Measurements from ENCODE around the gene TPRN.
"Not testable (repeated sequence)": the region's sequence is repeated elsewhere in the genome, so short reads cannot be mapped to it uniquely, and the experiment has no call there.

Gene TPRN, protein sequence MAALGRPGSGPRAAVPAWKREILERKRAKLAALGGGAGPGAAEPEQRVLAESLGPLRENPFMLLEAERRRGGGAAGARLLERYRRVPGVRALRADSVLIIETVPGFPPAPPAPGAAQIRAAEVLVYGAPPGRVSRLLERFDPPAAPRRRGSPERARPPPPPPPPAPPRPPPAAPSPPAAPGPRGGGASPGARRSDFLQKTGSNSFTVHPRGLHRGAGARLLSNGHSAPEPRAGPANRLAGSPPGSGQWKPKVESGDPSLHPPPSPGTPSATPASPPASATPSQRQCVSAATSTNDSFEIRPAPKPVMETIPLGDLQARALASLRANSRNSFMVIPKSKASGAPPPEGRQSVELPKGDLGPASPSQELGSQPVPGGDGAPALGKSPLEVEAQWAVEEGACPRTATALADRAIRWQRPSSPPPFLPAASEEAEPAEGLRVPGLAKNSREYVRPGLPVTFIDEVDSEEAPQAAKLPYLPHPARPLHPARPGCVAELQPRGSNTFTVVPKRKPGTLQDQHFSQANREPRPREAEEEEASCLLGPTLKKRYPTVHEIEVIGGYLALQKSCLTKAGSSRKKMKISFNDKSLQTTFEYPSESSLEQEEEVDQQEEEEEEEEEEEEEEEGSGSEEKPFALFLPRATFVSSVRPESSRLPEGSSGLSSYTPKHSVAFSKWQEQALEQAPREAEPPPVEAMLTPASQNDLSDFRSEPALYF

DNA sequence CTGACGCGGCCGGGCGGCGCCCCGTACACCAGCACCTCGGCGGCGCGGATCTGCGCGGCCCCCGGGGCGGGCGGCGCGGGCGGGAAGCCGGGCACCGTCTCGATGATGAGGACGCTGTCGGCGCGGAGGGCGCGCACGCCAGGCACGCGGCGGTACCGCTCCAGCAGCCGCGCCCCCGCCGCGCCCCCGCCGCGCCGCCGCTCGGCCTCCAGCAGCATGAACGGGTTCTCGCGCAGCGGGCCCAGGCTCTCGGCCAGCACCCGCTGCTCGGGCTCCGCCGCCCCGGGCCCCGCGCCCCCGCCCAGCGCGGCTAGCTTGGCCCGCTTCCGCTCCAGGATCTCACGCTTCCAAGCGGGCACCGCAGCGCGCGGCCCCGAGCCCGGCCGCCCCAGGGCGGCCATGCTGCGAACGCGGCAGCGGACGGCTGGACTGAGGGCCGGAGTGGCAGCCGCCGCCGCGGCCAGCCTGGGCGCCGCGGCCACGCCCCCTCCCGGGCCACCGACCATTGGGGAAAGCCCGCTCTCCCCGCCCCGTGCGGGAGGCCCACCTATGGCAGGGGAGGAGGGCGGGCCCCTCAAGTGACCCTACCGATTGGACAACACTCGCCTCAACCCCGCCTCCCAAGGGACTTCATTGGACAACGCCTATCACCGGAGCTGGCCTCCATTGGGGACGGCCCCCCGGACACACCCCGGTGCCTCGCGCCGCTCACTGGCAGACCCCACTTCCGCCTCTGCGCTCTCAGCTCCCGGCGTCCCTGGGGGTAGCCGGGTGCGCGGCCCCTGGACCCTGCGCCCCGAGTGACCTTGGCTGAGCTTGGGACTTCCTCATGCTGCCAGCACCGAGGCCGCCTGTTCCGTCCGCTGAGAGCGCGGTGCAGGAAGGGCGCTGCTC, at the start of gene TPRN:
TSS of gene TPRN (minus strand) at position 431 of the 894 bp plus-strand sequence. CDS start at position 401, 30 bp downstream.
- DNase-seq: peak; percentile 98

DNA sequence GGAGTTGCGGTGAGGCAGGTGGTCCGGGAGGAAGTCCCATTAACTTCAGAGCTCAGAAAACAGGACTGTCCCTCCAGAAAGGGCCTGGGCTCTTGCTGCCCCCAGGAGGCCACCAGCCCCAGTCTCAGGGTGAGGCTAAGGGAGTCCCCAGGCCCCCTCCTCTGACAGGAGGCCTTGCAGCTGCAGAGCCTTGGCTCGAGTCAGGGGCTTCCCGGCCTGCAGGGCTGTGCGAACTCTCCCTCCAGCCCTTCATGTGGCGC, 47.3 kb upstream of the TPRN start:
- DNase-seq: no peak

DNA sequence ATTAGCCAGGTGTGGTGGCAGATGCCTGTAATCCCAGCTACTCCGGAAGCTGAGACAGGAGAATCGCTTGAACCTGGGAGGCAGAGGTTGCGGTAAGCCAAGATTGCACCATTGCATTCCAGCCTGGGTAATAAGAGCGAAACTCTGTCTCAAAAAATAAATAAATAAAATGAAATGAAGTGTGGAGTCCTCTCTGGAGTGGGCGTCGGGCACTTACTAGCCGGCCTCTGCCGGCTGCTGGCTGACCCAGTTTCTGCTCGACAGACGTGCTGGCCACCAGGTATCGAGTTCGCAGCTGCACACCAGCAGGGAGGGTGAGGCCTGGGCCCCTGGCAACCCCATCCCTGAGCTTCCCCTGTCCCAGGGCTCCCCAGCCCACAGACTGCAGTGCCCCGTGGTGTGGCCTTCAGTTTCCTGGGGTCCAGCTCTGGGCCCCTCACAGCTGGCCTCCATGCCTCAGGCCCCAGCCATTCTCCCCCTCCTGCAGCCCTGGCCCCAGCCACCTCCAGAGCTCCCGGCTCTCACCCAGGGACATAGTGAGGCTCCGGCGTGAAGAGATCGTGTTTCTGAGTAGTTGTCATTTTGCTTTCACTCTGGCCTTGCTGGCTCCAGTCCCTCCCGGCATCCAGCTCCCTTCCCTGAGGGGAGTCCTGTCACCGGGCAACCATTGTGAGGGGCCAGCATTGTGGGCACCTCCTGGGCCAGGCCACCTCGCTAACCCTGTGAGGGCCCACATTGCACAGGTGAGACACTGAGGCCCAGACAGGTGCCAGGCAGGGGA, 46.8 kb upstream of the TPRN start:
- no peak for DNase-seq

DNA sequence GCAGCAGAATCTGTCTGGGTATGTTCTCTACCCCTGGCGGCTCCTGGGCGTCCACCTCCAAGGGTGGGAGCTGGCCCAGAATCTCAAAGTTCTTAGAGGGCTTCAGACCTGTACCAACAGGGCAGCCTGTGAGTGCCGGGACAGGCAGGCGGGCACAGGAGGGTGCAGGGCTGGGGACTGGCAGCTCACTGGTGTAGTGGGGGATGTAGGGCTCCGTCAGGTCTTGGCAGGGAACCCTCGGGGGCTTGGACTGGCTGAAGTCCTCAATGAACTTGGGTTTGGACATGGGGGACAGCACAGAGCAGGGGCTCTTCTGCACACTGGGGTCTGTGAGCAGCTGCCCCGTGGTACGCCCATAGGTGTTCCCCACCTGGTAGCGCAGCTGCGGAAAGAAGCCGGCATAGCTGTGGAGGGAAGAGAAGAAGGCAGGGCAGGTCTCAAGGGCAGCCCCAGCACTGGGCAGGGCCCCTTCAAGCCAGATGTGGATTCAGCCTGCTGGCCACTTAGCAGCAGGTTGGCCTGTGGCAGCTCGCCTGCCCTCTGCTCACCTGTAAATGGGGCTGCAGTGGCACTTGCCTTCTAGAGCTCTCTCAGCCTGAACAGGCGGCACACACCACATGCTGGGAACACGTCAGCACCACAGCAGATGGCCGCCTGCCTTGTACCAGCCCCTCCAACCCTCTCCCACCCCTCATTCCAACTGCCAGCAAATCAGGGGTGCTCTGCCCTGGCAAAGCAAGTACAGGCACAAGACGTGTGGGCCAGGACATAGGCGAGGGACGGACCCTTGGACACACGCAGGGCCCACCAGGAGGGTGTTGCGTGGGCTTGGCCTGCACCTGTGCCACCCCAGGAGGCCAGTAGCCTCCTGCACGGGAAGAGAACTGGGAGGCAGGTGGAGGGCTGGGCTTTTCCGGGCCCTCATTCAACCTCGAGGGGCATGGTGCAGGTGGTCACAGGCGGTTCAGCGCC, 45.2 kb upstream of the TPRN start:
- DNase-seq: no peak

DNA sequence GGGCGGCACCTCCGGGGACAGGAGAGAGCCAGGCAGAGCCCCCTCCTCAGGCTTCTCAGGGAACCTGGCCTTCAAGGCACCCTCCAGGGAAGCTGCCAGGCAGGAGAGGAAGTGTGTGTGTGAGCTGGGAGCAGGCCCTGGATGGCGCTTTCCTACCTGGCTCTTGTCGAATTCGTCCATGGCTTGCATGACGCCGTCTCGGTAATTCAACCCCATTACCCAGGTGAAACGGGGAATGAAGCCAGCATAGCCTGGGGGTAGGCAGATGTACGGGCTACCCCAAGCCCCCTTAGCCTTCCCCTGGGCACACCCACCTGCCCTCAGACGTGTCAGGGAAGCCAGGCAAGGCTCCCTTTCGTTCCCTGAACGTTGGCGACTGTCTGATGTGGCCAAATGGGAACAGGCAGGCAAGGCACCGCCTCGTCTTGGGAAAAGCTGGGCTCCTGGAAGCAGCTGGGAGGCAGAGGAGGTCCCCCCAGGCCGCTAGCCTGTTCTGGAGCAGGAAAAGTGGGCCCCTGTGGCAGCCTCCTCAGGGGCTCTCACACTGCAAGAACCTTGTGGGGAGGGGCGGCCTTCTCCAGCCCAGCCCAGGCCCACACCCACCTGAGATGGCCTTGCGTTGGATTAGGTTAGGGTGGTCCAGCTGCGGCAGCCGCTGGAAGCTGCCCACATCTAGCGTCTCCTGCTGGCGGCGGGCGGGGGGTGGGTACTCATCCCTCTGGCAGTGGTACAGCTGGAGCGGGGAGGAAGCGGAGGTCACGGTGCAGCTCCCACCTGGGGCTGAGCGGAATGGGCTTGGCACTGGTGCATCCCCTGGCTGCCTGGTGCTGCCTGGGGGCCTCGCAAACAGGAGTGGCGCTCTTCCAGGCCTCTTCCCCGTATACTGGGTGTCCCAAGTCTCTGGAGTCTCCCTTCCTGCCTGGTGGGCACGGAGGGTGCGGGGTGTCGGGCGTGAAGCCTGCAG, 44.2 kb upstream of the TPRN start:
- DNase-seq: no peak

DNA sequence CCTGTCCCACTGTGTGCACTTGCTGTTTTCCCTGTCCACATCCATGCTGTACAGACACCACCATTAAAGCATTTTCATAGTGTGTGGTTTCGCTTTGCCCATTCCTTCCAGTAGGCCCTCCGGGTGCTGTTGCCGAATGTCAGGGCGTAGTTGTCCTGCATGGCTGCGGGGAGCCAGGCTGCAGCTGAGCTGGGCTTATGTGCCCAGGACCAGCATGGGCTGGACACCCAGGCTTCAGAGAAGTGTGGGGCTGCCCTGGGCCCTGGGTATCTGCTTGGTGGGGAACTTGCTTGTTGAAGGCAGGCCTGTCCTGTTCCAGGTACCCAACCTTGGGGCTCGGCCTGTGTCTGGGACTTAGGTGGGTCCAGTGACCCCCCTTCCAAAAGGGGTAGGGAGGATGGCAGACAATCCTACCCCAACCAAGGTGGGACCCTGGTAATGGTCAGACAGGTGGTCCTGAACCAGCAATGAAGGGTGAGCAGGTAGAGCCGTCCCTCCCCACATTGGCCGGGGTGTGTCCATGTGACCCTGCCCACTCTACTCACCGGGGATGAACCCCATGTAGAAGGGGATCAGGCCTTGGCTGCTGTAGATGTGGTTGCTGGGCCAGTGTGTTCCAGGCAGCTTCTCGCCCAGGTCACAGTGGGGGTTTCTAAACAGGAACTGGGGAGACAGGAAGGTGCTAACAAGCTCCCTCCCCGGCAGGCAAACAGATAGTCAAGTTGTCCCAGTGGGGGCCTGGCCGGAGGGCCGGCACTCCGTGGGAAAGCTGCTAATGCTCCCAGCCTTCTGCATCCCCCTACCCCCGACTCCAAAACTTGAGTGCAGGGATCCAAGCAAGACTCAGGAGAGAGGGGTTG, 43.3 kb upstream of the TPRN start:
- DNase-seq: no peak

DNA sequence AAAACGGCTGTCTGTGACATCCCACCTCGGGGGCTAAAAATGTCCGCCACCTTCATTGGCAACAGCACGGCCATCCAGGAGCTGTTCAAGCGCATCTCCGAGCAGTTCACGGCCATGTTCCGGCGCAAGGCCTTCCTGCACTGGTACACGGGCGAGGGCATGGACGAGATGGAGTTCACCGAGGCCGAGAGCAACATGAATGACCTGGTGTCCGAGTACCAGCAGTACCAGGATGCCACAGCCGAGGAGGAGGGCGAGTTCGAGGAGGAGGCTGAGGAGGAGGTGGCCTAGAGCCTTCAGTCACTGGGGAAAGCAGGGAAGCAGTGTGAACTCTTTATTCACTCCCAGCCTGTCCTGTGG, 42.7 kb upstream of the TPRN start:
- not testable (repeated sequence) for DNase-seq

DNA sequence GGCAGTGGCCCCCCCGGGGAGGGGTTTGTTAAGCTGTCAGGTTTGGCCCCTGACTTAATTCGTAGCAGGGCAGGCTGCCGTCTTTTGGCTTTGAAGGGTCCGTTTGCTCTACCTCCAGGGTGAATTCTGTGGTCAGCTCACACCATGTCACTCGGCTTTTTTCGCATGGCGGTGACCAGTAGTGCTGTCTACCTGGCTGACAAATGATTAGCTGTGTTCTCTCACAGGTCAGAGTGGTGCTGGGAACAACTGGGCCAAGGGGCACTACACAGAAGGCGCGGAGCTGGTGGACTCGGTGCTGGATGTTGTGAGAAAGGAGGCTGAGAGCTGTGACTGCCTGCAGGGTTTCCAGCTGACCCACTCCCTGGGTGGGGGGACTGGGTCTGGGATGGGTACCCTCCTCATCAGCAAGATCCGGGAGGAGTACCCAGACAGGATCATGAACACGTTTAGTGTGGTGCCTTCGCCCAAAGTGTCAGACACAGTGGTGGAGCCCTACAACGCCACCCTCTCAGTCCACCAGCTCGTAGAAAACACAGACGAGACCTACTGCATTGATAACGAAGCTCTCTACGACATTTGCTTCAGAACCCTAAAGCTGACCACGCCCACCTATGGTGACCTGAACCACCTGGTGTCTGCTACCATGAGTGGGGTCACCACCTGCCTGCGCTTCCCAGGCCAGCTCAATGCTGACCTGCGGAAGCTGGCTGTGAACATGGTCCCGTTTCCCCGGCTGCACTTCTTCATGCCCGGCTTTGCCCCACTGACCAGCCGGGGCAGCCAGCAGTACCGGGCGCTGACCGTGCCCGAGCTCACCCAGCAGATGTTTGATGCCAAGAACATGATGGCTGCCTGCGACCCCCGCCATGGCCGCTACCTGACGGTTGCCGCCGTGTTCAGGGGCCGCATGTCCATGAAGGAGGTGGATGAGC, 42.0 kb upstream of the TPRN start:
- DNase-seq: no peak

DNA sequence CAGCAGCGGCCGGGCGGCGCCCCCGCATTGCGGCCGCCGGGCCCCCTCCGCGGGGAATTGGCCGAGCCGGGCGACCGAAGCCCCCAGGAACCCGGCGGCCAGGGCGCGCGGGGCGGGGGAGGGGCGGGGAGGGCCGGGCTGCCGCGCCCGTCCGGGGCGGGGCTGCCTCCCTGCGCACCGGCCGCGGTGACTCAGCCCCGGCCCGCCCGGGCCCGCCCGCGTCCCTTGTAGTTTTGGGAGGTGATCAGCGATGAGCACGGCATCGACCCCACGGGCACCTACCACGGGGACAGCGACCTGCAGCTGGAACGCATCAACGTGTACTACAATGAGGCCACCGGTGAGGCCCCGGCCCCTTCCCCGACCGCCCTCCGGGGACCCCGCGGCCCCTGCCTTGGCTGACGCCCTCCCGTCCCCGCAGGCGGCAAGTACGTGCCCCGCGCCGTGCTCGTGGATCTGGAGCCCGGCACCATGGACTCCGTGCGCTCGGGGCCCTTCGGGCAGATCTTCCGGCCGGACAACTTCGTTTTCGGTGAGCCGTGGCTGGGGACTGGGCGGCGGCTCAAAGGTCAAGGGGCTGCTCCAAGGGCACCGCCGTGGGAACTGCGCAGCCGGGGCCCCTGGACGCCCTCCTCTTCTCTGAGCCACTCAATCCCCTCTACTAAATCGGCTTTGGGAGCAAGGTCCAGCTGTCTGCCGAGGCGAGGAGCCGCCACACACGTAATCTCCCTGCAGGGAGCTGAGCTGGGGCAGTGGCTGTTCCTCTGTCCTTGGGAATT, 41.1 kb upstream of the TPRN start:
- DNase-seq: peak; percentile 81

DNA sequence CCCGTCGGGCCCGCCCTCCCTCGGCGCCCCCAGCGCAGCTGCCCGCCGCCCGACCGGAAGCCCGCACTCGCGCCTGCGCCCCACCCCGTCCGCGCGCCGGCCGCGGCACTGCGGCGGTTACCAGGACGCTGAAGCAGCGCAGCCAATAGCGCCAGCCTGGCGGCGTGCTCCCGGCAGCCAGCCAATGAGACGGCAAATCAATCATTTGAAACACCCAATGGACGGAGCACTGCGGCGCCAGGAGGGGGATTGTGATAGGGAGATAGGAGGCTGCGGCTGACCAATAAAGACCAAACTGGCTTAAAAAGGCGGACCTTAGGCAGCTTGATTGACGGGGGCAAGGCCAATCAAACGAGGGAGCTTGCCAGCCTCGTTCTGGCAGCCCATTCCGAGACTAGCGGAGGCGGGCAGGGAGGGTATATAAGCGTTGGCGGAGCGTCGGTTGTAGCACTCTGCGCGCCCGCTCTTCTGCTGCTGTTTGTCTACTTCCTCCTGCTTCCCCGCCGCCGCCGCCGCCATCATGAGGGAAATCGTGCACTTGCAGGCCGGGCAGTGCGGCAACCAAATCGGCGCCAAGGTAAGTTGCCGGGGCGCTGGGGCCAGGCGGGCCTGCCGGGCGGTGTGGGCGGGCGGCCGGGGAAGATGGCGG, 40.4 kb upstream of the TPRN start, which contains the start of gene TUBB4B:
TSS of gene TUBB4B (plus strand) at position 447 of the 649 bp plus-strand sequence. CDS start at position 521, 74 bp downstream.
- peak; percentile 94 for DNase-seq

DNA sequence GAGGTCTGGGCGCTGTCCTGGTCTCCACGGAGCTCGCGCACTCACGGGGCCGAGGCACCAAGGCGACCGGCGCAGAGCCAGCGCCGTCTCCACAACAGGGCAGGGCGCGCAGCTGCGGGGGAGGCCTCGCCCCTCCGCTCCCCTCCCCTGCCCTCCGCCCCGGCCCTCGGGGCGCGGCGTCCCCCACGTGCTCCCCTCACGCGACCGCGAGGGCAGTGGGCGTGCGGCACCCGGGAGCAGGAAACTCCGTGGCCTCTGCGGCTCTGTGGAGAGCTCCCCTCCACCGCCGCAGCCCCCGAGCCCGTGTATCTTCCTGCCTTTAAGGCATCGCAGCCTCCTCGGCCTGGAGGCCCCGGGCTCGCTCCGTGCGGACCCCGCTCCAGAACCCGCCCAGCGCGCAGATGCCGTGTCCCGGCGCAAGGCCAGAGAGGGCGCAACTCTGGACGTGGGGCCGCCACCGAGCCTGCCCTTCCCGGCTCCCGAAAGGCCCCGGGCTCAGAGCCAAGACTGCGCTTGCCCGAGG, 39.8 kb upstream of the TPRN start:
- DNase-seq: peak; percentile 72

DNA sequence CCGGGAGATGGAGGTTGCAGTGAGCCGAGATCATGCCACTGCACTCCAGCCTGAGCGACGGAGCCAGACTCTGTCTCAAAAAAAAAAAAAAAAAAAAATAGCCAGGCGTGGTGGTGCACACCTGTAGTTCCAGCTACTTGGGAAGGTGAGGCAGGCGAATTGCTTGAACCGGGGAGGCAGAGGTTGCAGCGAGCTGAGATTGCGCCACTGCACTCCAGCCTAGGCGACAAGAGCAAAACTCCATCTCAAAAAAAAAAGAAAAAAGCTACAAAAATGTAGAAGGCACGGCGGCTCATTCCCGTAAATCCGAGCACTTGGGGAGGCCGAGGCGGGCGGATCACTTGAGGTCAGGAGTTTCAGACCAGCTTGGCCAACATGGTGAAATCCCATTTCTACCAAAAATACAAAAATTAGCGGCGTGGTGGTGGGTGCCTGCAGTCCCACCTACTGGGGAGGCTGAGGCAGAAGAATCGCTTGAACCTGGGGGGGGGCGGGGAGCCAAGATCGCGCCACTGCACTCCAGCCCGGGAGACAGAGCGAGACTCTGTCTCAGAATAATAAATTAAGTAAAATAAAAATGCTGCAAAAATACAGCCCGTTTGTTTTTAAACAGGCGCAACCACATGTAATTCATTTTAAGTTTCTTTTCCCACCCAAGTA, 39.1 kb upstream of the TPRN start:
- DNase-seq: not testable (repeated sequence)

DNA sequence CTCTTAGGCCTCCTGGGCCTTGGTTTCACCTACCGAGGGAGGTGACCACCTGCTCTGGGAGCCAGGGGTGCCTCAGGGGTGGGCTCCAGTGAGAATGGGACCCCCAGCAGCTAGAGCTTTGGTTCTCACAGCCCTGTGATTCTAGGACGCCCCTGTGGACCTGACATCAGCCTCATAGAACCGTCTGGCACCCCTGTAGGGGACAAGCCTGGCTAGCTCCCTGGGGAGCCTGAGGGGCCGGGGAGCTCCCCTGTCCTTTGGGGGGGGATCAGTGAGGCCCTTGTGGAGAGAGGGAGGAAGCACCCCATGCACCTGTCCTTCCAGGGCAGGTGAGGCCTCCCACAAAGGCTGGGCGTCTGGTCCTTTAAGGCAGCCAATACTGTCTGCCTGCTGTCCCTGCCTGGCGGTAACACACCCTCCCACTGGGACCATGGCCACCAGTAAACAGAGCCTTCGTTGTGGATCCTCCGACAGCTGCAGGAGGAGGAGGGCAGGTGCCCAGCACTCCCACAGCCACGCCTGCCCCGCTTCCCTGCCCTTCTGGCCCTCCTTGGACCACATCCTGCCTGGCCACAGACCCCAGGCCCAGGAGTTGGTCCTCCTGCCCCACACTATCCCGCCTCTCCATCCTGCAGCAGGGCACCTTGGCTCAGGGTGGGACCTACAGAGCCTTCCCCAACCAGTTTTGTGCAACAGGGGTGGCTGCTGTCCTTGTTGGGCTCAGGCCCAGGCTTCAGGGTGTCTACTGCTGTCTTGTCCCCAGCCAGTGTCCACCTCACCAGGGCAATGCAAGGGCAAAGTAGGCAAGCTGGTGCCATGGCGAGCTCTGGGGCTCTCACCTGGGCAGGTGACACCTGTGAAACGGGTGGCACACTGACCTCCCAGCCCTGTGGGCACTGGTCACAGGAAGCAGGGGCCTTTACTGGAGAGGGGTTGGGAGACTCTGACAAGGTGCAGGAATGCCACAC, 37.5 kb upstream of the TPRN start:
- DNase-seq: no peak

DNA sequence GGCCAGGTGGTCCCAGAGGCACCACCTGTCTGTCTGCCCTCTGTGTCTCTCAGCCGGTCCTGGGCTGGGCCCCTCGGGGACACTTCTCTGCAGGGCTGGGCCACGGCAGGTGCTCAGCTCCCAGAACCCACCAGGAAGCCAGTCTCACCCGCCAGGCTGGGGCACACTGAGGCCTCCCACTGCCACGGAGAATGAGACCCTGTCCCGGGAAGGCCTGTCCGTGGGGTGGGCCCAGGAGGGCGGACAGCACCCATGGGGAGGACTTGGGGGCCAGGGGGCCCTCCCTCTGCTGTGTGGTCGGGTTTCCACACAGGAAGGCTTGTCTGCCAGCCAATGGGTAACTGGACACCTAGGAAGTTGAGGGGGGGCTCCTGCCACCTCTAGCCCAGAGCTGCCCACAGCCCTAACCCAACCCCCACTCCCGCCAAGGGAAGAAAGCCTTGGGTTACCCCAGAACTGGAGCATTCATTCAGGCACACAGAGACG, 36.4 kb upstream of the TPRN start:
- no peak for DNase-seq

All from activated CD8-positive, alpha-beta memory T cell treated with anti-CD3 and anti-CD28 coated beads, Interleukin-2, amount 50 U/mL, for 4 hours (primary cell).